Superior temporal gyrus (tissue), 1 donor: Measurements from ENCODE around the gene MATN1.

ENCODE experiments used
- DNase-seq: peaks from one replicate; pipeline ENCODE4 v3.0.0-alpha.2; 2016; ENCODE audit errors: extremely low spot score

The MATN1 gene

DNA sequence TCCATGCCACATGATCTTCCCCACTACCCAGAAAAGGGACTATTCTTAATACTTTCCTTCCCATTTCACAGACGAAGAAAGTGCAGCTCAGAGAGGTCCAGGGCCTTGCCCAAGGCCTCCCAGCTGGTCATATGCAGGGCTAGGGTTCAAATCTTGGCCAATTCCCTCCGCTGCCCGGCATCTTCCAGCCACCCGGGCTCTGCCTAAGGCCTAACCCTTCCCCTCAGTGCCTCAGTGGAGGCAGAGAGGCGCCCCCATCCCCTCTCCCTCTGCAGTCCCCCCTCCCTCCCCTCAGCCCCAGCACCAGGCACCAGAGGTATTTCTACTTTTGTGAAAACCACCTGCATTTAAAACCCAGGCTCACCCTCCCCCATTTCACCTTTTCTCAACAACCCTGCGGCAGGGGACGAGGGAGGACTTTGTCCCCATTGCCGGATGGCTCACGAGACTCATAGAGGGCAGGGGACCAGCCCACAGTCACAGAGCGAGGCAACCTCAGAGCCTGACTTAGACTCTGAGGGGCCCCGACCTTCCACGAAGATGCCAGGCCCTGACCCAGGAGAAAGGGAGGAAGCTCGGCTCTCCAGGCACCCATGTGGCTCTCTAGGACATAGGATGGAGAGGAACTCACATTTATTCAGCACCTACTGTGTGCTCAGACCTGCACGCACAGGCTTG is 21.9 kb upstream of the MATN1 start:
- no peak for DNase-seq

DNA sequence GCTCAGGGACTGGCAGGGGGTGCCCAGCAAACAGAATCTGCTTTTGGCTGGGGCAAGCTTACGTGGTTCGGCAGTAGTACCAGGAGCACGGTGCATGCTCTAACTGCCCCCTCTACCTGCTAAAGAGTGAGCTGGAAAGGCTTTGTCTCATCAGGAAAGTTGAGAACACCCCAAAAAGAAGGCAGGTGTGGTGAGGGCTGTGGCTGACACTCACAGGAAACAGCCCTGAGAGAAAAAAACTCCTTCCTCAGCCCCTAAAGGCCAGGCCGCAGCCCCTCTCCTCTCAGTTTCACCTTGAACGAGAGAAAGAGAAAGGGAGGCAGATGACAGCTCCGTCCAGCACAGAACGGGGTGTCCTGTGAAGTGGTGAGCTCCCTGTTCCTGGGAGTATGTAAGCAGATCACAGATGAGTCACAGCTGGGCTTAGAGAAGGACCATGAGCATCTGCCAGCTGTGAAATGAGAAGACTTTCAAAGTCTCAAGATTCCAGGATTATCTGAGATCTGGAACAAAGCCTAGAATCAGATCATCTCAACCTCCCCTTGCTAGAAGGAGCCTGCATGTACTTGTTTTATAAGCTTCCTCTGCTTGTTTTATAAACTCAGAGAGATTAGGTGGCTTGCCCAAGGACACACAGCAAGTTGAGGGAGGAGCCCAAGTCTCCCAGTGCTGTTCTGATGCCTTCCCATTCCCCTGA is 20.8 kb upstream of the MATN1 start:
- peak; percentile 49 for DNase-seq

DNA sequence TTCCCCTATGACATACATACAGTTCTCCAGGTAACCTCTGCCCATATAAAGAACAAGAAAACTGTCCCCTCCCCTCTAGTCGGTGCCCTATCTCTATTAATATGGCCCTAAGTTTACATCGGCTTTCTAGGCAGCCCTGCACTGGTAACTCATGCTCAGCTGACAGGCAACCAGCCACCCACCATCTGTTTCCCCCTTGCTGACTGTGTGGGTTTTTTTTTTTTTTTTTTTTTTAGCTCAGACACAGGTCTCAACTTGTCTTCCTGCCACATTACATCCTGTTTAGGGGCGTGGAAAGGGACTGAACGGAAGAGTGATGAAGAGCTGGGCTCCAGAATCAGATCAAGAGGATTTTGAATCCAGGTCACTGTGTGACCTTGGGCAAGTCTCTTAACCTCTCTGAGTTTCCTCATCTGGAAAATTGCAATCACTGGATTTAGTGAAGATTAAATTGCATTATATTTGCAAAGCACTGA is 20.2 kb upstream of the MATN1 start:
- no peak for DNase-seq

DNA sequence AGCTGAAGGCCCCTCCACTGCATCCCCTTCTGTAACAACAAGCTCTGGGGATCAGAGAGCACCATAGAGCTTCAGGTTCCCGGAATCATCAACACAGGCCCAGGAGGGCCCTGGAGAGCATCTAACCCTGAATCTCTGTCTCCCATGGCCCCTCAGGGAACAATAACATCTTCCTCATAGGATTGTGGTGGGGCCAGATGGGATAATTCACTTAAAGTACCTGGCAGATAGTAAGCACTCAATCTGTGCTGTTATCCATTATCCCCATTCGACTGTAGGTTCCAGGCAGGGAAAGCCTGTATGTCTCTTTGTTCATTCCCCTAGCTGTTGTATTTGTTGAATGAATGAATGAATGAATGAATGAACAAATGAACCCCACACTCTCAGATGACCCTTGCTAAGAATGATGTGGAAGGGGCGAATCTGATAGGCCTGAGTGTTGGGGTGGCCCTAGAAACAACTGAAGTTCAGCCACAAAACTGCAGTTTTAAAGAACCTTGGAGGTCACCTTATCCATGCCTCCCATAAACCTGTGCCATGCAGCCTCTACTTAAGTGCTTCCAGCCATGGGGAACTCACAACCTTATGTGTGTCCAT is 19.7 kb upstream of the MATN1 start:
- no peak for DNase-seq

DNA sequence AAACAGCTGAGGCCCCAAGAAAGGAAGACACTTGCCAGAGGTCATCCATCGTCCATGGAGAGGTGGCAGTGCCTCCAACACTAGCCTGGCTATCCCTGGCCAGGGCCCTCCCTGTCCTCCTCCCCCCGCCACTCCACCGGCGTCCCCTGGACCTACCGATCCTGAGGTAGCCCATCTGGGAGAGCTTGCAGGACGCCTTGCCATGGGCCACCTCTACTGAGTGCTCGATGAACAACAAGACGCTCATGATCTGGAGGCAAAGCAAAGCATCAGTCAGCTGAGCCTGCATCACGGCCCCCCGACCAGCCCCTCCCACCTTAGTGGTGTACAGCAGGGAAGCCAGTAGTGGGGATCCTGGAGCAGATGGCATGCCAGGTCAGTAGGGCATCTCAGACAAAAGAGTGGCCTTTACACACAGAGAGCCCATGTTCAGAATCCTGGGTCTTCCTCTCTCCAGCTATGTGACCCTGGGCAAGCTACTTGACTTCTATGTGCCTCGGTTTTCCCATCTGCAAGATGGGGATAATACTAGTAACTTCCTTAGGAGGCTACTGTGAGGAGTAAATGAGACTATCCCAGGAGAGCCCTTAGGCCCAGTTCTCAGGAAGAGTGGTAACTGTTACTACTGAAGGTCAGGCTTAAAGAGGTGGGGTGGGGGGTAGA is 19.0 kb upstream of the MATN1 start:
- no peak for DNase-seq

DNA sequence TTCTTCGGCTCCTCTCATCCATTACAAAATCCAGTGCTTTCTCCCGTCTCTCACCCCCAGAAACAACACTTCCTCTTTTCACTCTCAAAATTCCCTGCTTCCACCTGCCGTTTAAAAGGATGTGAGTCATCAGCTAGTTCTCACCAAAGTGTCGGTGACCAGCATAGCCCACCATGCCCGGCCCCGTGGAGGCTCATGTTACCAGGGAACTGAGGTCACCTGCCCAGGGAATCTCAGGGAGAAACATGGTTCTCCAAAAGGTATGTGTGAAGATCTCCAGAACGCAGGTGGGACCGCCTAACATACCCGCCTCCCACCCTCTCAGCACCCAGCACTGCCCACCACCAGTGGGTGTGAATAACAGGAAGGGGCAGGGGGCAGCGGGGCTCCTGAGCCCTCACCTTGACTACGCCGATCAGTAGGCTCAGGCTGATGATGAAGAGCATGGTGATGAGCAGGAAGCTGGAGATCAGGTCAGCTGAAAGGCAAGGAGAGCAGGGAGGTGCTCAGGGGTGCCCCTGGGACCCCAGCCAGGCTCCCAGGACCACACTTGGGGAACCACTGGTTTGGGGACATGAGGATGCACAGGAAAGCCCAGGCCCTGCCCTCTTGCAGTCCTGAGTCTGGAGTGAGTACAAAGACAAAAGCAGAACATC is 18.0 kb upstream of the MATN1 start:
- DNase-seq = no peak

DNA sequence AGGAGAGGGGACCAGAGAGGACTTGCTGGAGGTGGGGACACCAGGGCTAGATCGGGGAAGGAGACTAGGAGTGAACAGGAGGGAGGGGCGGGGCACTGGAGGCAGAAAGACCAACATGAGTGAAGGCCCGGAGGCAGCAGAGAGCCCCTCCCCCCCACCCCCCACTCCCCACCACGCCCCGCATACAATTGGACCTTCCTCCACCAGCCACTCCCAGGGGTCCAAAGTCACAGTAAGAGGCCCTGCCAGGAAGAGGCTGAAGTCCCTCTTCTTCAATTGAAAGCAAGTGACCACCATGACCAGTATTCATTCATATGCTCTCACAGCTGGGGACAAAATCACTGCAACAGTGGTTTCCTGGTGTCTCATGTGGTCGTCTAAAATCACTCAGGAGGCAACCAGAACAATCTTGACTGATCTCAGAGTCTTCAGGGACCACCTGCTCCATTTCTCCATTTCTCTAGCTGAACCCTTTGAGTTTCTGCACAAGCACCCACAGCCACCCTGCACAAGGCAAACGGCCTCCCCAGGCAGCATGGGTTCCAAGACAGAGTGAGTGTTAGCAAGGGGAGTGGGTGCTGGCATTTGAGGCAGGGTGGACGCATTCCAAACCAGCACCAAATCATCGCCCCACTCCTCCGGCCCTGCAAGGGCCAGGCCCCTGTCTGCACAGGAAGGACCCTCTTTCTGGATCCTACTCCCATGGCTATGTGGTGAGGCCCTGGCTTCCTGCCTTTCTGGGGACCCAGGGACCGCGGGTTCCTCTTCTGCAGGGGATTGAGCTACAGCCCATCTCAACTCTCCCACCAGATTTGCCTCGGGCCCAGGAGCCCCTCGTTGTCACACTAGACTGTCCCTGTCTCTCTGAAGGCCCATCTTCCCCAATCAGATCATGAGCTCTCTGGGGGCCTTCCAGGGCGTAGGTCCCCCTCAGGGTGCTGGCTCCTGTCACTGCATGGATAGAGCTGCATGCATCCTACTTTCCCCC is 17.2 kb upstream of the MATN1 start:
- no peak for DNase-seq

DNA sequence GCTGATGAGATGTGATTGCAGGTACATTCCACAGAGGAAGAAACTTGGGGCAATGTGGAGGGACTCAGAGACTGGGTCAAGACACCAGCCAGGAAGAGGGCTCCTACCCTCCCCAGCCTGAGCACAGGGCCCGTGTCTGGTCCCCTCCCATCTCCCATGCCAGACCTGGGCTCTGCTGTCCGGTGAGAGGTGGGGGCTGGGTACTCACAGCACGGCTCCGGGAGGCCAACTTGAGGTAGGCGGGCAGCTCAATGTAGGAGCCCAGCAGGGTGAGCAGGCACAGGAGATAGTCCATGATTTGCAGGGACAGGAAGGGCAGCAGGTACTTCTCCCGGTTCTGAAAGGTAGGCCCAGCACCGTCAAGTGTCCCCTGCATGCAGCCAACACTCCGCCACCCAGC is 16.2 kb upstream of the MATN1 start:
- no peak for DNase-seq

DNA sequence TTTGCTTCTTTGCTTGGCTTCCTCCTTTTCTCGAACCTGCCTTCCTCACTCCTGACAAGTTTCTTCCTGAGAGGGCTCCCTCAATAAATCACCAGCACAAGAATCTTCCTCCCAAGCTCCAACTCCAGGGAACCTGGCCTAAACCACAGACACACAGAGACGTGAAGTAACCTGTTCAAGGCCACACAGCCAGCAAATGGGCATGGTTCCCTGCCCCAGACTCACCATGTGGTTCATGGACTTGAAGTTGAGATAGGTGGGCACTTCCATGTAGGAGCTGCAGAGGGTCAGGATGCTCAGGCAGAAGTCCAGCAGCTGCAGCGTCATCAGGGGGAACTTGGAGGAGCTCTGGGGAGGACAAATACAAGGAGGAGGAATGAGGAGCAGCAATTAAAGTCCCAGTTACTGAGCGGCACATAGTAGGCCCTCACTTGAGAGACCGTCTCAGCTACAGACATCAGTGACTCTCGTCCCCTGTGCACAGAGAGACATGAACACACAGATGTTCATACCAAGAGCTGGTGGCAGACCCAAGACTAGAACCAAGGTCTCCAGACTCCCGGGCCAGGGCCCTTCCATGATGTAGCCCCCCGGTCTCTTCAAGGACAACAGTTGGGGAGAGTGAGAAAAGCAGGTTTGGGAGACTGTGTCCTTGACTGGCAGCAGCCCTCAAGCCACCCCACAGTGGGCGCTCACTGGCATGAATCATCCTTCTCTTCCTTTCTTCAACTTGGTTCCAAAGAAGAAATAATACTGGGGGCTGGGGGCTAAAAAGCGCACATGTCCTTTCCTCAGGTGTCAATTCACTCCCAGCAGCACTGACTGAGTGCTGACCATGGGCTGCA is 15.6 kb upstream of the MATN1 start:
- no peak for DNase-seq

DNA sequence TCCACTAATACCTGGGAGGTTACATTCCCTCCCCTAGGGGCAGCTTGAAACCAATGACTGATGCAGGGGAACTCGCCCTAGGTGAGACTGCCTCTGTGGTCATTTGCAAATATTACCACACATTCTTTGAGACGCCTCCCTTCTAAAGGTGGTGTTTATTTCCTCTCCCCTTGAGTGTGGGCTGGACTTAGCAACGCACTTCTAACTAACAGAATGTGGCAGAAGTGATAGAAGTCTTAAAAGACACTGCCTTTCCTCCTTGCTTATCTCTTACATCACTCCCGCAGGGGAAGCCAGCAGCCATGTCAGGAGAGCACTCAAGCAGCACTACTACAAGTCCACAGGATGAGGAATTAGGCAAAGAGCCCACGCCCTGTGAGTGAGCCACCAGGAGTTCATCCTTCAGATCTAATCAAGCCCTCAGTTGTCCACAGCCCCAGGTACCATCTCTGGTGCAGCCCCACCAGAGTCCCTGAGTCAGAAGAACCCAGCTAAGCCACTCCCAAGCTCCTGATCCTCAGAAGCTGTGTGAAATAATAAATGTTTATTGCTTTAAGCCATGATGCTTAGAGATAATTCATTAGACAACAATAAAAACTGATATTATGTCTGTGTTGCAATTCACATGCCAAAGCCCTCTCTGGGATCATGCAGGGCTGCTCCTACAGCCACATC is 14.8 kb upstream of the MATN1 start:
- DNase-seq = no peak

DNA sequence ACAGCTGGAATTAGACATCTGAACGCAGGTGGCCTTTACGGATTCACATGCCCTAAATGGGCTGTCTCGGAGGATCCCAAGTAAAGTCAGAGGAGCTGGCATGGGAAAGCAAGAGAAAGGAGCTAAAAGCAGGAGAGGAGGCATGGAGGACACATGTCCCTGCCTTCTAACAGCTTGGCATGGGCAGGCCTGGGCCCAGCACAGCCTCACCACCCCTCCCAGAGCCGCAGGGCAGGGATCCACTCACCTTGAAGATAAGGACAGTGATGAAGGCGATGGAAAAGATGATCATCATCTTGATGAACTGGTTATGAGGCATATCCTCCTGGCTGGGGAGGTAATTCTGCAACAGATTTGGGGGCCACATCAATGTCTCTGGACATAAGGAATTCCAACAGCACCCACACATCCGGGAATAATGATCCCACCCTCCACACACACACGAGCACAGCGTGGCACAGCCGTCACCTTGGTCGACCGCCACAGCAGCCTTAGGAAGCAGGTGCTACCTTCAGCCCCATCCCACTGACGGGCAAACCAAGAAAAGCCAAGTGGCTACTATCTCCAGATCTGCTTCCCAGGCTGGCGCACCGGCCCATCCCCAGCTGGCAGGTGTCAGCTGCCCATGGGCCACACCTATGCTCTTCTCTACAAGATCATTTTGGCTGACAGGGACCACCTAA is 14.1 kb upstream of the MATN1 start:
- no peak for DNase-seq

DNA sequence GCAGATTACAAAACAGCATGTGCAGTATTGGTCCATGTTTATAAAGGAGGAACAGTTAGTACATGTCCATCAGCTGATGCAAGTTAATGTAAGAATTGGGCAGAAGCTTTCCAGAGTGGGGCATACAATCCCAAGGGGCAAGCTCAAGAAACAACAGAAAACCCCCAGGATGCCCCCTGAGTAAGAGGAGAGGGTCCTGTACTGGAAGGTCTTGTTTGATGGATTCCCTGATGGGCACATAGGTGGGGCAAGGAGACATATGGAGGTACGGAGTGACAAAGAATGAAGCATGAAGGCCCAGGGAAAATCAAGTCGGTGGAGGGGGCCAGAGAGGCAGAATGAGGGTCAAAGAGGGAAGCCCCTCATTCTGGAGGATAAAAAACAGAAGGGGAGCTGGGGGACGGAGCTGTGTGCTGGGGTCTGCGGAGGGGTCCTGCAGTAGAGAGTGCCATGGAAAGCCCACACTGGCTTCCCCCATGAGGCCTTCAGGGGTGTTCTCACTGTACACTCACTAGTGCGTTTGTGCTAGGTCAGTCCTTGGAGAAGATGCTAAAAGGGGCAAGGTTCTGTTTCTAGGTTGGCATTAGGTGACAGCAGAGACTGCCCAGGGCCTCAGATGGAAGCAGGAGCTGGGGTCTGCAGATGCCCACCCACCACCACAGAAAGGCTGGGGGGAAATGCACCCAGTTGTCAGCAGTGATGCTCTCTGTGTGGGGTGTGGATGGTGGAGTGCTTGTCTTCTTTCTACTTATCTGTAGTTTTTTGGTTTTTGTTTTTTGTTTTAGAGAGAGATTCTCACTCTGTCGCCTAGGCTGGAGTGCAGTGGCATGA is 12.5 kb upstream of the MATN1 start:
- no peak for DNase-seq

DNA sequence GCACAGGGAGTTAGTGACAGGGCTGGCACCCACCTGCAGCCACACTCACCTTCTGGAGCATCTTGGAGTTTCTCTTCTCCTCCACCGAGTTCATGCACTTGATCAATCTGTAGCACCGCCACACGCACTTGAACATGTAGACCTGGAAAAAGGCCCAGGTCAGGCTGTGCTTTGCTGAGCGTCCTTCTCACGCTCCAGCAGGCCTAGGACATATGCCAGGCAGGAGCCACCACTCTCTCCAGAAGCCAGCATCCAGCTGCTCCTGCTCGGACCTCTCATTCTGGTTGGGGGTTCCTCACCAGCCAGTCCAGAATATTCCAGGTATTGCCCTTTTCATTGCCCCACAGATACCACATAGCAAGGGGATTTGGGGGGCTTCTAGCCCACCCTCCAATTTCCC is 11.7 kb upstream of the MATN1 start:
- DNase-seq = no peak

DNA sequence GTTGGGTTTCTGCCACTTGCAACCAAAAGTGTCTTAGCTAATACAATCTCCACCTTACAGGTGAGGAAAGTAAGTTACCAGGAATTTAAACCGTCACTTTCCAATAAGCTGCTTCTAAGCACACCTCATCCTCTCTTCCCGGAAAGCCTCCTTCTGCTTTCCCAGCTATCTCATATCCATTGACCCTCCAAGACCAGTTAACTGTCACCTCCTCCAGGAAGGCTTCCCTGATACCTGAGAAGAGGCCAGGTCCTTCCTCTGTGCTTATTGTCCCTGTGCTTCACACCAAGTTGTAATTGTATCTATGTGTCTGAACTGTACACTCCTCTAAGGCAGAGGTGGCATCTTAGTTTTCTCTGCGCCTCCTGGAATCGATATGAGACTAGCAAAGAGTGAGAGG is 11.2 kb upstream of the MATN1 start:
- DNase-seq = no peak

DNA sequence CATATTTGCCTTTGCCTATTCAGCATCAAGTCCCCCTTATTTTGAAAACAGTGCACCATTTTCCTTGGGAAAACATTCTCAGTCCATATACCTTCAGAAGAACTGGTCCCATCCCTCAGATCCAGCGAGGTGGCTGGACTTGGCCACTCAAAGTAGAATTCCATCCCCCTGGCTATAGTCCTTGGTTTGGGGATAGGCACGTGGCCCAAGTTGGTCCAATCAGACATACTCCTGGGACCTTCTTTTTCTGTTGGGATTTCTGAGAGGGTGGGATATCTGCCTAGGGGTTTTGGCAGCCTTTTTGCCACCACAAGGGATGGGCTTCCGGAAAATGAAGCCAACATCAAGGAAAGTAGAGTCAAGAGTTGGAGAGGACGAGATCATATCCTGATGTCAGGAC is 10.7 kb upstream of the MATN1 start:
- no peak for DNase-seq

DNA sequence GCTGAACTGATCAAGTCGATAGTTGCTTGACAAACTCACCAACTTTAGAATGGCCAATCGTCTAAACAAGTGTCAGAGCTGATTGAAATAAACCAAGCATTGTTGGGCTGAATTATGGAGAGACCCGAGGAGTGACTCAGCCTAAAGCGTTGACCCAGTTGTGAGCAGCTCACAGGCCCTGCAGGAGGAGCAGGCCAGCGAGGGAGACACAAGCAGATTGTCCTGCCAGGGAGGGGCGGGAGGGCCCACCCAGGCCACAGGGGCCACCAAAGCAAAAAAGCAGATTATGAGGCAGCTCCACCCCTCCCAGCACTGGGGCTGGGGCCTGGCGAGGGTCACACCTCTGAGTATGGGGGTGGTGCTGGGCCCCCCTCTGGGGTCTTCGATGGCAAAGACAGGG is 10.1 kb upstream of the MATN1 start:
- DNase-seq = no peak

DNA sequence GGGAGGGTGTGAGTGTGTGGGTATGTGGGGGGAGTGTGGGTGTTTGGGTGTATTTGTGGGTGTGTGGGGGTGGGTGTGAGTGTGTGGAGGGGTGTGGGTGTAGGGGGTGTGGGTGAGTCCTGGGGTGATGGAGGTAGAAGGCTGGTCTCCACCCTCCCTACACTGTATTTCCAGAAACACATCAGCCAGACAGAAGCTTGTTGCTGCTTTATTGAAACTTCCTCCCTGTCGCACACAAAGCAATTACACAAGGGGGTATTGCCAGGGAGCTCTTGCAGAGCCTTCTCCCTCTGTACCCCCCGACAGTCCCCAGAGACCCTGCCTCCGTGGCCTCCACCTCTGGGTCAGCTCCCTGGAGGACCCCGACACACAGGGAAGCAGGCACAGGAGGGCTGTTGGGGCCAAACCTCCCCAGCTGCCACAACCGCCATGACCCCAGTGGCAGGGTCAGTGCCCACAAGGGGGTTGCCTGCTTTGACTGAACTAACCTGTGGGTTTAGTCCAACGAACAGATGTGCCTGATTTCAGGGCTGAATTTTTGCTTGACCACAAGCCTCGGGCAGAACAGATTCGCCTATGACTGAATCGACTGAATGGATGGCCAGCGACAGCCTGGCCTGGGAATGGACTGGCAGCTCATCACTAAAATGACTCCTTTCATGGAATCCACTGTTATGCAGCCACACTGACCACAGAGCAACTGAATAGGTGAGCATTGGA is 9.1 kb upstream of the MATN1 start:
- DNase-seq = peak; percentile 48
